Erythroblast (primary cell): ENCODE results near the gene WDR7.

Source experiments
- GATA1 ChIP-seq: IDR thresholded peaks from 2 replicates; pipeline ENCODE4 v1.6.1; 2011; ENCODE audit warnings: low read depth, mild to moderate bottlenecking, control low read depth, low read length, moderate library complexity
- POLR2A ChIP-seq: IDR thresholded peaks from 2 replicates; pipeline ENCODE4 v1.6.1; 2011; ENCODE audit warnings: mild to moderate bottlenecking, low read length

DNA sequence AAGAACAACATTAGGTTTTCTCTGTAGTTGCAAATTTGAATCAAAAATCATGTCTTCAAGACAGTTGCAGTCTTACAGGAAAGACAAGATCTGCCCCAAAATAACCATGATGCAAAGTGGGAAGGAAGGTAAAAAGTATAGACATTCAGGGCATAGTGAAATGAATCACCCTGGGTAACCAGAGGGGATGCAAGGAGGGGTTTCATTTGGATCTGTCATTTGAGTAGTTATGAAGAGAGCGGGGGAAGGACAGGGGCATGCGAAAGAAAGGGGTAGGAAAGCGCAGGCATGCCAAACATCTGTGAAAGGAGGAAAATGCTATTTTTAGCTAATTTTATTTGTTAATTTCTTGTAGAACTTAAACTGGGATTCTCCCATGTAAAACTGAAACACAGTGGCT, 276.6 kb downstream of the WDR7 start:
- no peak for TF ChIP-seq POLR2A
- TF ChIP-seq GATA1 = no peak
